A673 (cell line): ENCODE measurements around the gene CCSER1.

Source experiments
- CTCF ChIP-seq: fragments of 300-800, 200-600 bp; sonication (generic); conservative IDR thresholded peaks from 2 replicates; pipeline ENCODE4 v1.5.1; 2017; ENCODE audit warnings: low read depth, mild to moderate bottlenecking, antibody characterized with exemption, low read length, moderate library complexity, mixed read lengths
- EZH2 ChIP-seq: fragments of 200-600 bp; sonication (generic); IDR thresholded peaks from 2 replicates; pipeline ENCODE4 v1.6.1; 2017; ENCODE audit warnings: borderline replicate concordance, low read depth, mild to moderate bottlenecking, mixed read lengths, antibody characterized with exemption, low read length; ENCODE audit not compliant: poor library complexity, severe bottlenecking

- TF ChIP-seq EZH2 = no peak
- TF ChIP-seq CTCF = no peak
These were observed 1131.1 kb downstream of the CCSER1 start for GRCh38 chr4:91258326-91258725.
